Astrocyte of the hippocampus (primary cell): ENCODE data around the gene HTT.
A peak's percentile ranks its signal among the peaks of the same experiment; 100 is the strongest.
"Not testable (repeated sequence)": the region's sequence is repeated elsewhere in the genome, so short reads cannot be mapped to it uniquely, and the experiment has no call there.

Experiments
- DNase-seq: peaks from one replicate; pipeline ENCODE4 v3.0.0; 2011; ENCODE audit warnings: low read depth, low spot score

The HTT gene

DNA sequence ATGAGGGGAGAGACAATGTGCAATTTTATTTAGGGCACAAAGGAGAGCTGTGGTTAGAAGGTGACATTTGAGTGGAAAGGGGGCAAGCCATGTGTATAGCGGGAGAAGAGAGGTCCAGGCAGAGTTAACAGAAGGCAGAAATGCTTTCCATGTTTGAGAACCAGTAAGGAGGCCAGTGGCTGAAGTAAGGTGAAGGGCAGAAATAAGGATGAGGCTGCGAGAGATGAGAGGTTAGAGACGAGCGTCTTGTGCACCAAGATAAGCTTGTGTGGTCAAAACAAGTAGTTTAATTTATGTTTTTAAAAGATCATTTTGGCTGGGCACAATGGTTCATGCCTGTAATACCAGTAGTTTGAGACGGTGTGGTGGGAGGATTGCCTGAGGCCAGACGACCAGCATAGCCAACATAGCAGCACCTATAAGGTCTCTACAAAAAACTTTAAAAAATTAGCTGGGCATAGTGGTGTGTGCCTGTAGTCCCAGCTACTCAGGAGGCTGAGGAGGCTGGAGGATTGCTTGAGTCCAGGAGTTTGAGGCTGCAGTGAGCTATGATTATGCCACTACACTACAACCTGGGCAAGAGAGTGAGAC lies 8.5 kb downstream of the HTT start:
- DNase-seq, result no peak

DNA sequence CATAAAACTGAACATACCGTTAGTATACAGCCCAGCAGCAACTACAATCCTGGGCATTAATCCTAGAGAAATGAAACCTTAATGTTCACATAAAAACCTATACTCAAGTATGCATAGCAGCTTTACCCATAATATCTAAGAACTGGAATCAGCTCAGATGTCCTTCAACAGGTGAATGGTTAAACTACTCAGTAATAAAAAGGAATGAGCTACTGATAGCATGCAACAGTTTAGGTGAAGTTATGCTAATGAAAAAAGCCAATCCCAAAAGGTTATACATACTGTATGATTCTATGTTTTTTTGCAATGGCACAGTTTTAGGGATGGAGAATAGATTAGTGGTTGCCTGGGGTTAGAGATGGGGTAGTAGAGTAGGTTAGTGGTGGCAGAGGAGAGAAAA lies 9.3 kb downstream of the HTT start:
- DNase-seq, result no peak

DNA sequence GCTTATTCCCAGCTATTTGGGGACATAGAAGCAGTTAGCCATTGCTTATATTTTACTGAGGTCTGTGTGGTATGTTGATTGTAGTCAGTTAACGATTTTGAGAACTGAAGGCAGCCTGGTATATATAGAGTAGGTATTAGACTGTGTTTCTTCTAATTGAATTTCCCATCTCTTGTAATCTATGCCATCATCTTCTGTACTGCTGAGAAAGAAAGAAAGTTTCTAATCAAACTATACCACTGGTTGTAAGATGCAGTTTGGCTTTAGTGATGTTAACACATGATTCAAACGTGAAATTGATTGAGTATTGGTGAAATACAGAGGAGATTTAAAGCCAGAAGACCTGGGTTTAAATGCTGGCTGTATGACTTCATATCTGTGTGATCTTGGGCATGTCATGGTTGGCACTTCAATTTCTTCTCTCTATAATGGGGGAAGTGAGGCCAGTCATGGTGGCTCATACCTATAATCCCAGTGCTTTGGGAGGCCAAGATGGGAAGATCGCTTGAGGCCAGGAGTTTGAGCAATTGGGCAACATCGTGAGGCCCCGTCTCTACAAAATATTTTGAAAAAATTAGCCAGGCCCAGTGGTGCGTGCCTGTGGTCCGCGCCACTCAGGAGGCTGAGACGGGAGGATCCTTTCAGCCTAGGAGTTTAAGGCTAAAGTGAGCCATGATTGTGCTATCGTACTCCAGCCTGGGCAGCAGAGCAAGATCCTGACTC lies 11.6 kb downstream of the HTT start:
- DNase-seq, result no peak

DNA sequence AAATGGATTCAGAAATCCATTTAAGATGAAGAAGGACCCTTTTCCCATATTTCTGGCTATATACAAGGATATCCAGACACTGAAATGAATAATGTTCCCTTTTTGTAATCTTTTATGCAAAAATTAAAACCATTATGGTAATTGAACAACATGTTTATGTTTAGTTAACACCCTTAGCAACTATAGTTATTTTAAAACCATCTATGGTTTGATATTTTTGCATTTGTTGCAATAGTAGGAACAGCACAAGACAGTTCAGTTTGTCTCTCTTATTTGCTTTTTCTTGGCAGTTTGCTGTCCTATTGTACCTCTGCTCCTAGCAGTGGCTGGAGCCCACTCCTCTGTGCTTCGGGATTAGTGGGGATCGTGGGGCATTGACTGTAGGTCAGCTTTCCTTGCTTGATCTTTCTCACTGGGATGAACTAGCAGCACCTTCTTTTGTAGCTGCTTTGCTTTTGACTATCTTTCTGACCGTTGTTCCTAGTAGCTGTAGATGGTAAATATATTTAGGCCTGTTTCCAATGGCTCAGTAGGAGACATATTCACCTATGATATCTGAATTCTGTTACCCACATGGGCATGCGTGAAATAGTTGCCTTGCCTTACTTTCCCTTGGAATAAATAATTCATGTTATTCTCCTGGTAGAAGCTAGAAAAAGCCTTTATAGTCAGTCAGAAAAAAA lies 12.8 kb downstream of the HTT start:
- no peak for DNase-seq

DNA sequence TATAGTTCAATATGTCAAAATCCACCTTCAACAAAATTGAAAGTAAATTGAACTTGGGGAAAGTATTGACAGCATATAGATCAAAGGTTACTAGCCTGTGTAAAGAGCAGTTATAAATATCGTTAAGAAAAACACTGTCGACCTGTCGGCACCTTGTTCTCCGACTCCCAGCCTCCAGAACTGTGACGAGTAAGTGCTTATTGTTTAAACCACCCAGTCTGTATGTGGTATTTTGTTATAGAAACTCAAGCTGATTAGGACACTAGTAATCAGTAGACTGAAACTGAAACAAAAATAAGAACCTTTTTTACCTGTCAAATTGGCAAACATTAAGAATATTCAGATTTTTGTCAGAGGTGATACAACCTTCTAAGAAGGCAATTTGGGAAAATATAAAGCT lies 17.0 kb downstream of the HTT start:
- DNase-seq, result no peak

DNA sequence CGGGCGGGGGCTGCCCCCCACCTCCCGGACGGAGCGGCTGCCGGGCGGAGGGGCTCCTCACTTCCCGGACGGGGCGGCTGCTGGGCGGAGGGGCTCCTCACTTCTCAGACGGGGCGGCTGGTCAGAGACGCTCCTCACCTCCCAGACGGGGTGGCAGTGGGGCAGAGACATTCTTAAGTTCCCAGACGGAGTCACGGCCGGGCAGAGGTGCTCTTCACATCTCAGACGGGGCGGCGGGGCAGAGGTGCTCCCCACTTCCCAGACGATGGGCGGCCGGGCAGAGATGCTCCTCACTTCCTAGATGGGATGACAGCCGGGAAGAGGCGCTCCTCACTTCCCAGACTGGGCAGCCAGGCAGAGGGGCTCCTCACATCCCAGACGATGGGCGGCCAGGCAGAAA lies 20.2 kb downstream of the HTT start:
- DNase-seq, result not testable (repeated sequence)

DNA sequence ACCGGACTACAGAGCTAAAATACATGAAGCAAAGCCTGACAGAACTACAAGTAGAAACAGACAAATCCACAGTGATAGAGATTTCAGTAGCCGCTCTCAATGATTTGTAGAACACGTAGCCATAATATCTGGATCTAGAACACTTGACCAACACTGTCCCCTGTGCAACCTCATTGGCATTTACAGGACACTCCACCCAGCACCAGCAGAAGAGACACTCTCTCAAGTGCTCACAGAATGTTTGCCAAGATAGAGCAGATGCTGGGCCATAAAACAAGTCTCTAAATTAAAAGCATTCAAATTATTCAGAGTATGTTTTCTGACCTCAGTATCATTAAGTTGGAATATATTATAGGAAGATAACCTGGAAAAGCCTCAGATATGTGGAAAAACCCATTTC lies 21.7 kb downstream of the HTT start:
- DNase-seq, result no peak

DNA sequence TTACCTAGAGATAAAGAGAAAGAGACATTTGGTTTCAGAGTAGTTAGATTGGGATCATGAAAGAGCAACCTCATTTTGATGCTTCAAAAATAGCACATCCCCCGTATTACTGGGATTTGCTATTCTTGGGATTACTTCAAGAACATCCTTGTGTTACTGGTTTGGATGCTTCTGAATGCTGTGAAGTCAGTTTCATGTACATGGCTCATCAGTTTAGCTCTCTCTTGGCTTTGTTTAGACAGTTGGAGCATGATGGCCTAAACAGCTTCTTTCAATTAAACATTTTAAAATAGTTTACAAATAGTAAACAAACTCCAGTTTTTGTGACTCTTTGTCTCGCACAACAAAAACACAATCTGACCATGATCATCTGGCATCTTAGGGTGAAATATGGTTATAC lies 23.9 kb downstream of the HTT start:
- DNase-seq, result no peak

DNA sequence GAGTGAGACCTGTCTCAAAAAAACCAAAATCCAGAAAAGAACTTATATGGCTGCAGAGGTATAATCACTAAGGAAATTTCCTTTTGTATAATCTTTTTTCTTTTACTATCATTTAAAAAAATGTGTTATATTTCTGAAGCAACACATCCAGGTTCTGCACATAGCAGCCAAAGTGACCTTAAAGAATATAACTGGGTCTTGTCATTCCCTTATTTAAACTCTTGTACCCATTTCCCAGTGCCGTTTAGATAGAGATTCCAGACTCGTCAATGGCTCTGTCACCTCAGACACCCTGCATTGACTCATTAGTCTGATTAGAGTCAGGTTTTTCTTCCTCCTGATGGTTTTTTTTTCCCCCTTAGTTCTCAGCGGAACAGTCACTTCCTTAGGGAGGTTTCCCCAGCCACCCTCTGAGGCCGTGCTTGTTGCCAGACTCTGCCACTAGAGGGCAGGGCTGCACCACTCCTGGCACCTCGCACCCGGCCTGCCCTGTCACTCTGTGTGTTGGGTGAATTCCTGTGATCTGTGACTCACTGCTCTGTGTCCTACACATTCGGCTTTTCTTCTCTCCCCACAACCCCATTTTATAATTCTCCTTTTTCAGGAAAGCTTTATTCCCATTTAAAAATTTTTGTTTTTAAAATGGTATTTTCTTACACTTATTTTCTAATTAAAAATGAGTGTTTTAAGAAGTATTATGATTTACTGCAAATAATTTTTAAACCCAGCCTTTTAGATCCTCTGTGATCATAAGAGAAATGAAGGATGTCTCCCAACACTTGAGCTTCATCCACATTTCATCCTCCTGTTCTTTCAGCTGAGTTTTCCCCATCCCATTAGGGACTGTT lies 32.1 kb downstream of the HTT start:
- peak; percentile 97 for DNase-seq

DNA sequence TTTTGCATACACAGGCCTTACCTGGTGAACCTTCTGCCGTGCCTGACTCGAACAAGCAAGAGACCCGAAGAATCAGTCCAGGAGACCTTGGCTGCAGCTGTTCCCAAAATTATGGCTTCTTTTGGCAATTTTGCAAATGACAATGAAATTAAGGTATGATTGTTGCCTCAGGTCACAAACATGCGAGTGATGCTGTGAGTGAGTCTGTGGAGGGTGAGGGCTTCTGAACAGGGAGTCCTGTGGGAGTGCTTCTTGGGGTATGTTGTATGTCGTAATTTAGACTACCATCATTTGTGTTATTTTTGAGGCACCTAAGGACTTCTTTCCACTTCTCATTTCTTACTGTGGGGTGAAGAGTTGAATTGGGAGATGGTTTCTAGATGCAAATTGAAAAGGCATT lies 32.8 kb downstream of the HTT start:
- DNase-seq, result no peak

DNA sequence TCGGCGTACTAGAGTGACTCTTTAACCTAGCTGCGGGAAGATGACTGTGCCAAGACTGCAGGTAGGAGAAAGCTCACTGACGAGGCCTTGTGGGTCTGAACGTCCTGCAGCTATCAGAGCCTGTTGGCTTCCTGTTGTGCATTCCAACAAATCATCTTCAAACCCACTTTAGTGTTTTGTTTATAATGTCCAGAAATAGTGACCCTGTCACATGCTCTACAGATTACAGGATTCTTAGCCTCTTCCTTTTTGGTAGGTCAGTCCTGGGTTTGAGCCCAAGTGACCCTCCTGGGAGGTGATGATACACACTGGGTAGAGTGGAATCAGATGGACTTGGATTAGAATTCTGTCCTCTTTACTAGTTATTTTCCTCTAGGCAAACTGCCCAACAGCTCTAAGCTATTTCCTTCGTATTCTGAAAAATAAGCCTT lies 33.2 kb downstream of the HTT start:
- DNase-seq, result no peak

DNA sequence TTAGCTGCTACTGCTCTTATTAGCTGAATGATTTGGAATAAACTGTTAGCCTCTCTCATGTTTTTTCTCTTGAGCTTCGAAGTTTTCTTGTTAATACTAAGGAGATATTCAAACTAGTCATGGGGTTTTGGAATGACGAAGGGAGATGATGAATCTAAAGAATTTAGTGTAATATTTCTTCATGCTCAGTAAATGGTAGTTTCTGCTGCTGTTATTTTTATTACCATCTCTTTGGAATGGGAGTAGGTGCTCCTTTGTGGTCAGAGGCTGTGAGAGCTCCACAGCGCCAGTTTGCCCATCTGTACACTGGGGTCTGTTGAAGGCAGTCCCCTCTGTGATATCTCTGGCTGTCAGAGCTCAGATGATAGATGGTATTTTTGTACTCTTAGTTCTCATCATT lies 33.7 kb downstream of the HTT start:
- no peak for DNase-seq

DNA sequence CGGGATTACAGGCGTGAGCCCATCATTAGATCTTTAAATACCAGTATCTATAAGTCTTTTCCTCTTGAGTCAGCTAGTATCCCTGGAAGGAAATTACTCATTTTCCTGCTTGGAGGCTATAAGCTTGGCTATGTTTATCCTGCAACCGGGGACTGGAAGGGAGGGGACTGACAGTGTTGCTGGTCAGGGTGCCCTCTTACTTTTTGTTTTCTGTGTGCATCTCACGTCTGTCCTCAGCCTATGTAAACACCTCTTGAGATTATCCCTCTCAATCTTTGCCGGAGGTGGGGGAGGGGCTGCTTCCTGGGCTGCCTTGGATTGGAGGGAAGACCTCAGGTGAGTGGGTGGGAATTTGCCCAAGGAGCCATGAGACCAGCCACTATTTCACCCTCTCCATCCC lies 37.0 kb downstream of the HTT start:
- DNase-seq, result no peak

DNA sequence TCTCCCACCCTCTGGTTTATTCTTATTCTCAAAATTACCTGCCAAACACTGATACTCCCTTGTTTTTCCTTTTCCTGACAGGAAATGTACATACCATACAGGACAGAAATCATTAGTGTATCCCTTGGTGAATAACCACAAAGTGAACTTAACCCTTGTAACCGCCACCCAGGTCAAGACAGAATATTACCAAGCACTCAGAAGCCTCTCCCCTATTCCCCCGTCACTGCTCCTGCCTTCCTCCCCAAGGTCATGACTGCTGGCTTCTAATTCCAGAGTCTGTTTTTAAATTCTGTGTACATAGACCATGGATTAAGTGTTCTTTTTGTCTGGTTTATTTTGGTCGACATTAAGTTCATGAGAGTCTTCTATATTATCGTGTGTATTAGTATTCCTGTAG lies 37.7 kb downstream of the HTT start:
- DNase-seq, result no peak

DNA sequence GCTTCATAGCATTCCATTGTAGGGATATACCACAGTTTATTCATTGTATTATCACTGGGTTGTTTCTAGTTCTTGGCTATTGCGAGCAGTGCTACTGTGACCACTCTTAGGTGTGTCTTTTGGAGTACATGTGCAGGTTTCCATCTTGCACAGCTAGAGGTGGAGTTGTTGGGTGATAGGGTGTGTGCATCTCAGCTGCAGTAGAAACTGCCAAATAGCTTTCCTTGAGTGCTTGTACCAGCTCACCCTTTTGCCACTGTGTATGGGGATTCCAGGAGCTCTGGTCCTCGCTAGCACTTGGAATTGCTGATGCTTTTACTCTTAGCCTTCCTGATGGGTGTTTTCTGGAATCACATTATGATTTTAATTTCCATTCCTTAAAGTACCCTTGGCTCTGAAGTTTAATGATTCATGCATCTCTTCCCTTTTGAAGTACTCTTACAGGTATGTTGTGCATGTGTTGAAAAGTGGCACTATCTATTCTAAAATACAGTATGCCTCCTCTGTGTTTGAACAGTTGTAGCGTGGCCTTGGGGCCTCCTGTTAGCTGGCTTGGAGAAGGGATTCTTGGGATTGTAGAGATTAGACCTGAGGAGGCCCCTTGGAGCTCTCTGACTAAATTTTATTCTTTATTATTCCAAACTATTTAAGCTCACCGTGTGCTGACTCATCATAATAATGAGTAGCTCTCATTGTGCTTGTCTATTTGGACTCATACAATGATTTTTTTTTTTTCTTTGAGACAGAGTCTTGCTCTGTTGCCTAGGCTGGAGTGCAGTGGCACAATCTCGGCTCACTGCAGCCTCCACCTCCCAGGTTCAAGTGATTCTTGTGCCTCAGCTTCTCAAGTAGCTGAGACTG lies 38.4 kb downstream of the HTT start:
- peak; percentile 17 for DNase-seq

DNA sequence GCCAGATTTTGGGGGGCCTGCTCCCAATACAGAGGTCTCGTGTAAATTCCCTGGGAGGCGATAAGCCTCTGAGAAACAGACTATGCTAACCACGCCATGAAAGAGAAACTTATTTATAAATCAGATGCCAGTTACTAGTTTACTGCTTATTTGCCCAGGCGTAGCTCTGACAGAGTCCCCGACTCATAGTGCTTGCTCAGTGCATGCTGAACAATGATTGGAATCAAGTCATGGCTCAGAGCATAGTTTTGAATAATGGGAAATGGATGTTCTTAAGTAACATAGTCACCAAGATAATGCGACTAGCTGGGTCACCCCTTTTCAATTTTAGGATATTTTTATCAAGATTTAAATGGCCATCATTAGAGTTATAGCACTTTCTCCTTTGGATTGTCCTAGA lies 39.9 kb downstream of the HTT start:
- DNase-seq, result no peak

DNA sequence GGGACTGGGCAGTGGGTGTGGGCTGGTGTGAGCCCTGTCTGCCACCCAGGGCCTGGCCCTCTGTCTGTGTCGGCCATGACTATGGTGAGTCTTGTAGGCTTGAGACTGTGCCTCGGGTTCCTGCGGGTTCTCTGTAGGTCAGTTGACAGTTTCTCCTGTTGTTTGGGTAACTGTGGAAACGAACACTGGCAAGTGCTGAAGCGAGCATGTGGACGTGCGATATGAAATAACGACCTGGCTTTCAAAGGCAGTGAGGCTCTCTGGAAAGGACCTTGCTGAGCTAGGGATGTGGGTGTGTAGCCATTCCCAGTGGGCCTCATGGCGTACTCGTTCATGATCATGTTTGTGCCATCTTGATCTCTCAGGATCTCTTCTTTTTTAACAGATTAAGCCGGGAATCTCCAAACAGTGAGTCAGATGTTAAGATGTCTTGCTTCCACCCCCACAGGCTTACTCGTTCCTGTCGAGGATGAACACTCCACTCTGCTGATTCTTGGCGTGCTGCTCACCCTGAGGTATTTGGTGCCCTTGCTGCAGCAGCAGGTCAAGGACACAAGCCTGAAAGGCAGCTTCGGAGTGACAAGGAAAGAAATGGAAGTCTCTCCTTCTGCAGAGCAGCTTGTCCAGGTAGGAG lies 41.3 kb downstream of the HTT start:
- no peak for DNase-seq

DNA sequence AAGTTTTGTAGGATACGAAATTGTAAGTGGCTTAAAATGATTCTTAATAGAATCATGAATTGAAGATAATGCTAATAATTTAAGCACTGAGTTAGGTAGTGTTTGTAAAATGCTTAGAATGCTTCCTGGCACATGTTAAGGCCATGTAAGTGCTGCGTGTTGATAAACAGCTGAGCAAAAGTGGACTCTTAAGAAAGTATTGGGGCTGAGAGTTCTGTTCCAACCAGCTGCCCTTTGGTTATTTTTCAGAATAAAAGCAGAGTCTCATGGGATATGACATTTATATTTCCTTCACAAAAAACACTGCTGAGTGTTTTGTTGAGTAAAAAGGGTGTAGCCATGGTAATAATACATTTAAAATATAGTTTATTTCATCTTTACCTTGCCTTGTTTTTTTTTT lies 42.5 kb downstream of the HTT start:
- no peak for DNase-seq

DNA sequence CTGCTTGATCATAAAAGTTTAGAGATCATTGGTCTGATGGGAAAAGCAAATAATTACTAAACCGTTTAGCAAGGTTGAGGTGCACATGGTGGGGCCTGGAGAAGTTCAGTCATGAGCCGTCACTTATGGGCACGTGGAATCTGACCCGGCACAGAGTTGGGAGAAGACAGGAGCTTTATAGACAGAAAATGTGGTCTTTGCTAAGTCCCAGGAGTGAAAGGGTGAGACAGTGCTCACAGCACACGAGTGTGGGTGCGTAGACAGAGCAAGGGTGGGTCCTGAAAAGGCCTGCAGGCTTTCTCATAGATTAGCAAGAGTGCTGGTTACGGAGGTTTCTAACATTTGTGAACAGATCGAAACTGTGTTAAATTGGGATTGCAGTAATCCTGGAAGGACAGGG lies 43.8 kb downstream of the HTT start:
- no peak for DNase-seq

DNA sequence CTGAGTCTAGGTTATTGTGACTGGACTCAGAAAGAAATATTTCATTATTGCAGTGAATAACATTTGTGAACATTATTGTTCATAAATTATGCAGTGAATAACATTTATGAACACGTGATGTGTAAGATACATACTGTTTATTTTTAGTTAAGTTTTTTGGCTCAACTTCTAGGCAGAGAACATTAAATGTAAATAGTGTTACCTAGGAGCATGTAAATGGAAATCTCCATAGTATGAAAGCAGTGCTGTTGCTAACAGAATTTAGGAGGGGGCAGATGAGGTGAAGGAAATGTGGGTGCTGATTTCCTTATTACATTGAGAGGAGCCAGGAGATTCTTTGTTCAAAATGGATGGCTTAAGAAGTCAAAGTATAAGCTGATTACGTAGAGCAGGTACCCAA lies 45.0 kb downstream of the HTT start:
- DNase-seq, result no peak

DNA sequence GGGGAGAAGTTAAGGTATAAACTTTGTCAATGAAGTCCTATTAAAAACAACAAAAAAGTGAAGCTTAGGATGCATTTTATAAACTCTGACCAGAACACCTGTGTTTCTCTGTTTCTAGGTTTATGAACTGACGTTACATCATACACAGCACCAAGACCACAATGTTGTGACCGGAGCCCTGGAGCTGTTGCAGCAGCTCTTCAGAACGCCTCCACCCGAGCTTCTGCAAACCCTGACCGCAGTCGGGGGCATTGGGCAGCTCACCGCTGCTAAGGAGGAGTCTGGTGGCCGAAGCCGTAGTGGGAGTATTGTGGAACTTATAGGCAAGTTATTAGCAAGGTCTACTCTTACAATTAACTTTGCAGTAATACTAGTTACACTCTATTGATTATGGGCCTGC lies 46.6 kb downstream of the HTT start:
- no peak for DNase-seq
